Panc1 (cell line): ENCODE results near the gene RS1. TPM values are rescaled to one million over a fixed set of nuclear protein-coding genes. Genes with fewer than 3 reads are reported as not detected.

Experiments used
- ATAC-seq: fragments of 200-7000 bp; cut with Tn5 transposase; 2 replicates; pipeline ENCODE4 v1.9.1; 2020; ENCODE audit warnings: mild to moderate bottlenecking, moderate library complexity
- BruUV-seq: library from RNA; stranded (reverse); fragments of 400-500 nt; replicated peaks from 2 replicates; lab custom pipeline; 2021; lab: Mats Ljungman, UMichigan
- CTCF ChIA-PET: fragments of 300-600 bp; sonication (Branson Sonifier 250); formaldehyde crosslinking; loops from one replicate; lab custom pipeline; 2022; ENCODE audit warnings: antibody characterized with exemption; lab: Charles Lee
- POLR2A ChIA-PET: fragments of 300-600 bp; sonication (Branson Sonifier 250); formaldehyde crosslinking; loops from one replicate; lab custom pipeline; 2022; ENCODE audit warnings: antibody characterized with exemption; lab: Charles Lee
- DNase-seq: peaks from one replicate; pipeline ENCODE4 v3.0.0-alpha.2; 2010; ENCODE audit warnings: low read depth, low spot score
- H3K27ac ChIP-seq: 2 replicates; pipeline ENCODE4 v1.5.1; 2011; ENCODE audit warnings: mild to moderate bottlenecking, low read length, inconsistent platforms
- H3K27me3 ChIP-seq: fragments of 200-500 bp; sonication (Bioruptor generic); 2 replicates; pipeline ENCODE4 v1.6.0; 2014; ENCODE audit warnings: low read length, inconsistent platforms; ENCODE audit not compliant: control insufficient read depth, insufficient read depth
- H3K36me3 ChIP-seq: fragments of 200-500 bp; sonication (Bioruptor generic); 2 replicates; pipeline ENCODE4 v1.5.1; 2014; ENCODE audit warnings: inconsistent platforms, mild to moderate bottlenecking, low read length, moderate library complexity; ENCODE audit not compliant: control insufficient read depth, insufficient read depth
- H3K4me1 ChIP-seq: 2 replicates; pipeline ENCODE4 v1.5.1; 2011; ENCODE audit warnings: inconsistent platforms, mild to moderate bottlenecking, low read length, moderate library complexity; ENCODE audit not compliant: control insufficient read depth, insufficient read depth
- H3K4me3 ChIP-seq, 2 experiments: 2 replicates each; pipeline ENCODE4 v1.5.1; 2011 to 2012; ENCODE audit warnings: low read depth in 2 of 2, low read length in 2 of 2, mild to moderate bottlenecking in 2 of 2, inconsistent platforms in 1 of 2, moderate library complexity in 1 of 2
- H3K9me3 ChIP-seq: fragments of 200-500 bp; sonication (Bioruptor generic); 2 replicates; pipeline ENCODE4 v1.5.1; 2014; ENCODE audit warnings: low read depth, mild to moderate bottlenecking, inconsistent platforms, low read length, moderate library complexity; ENCODE audit not compliant: control insufficient read depth, insufficient read depth
- CTCF ChIP-seq: fragments of 450-650 bp; IDR thresholded peaks from 2 replicates; pipeline ENCODE4 v1.5.1; 2017; ENCODE audit warnings: mild to moderate bottlenecking
- POLR2AphosphoS5 ChIP-seq: IDR thresholded peaks from 2 replicates; pipeline ENCODE4 v1.6.1; 2012; ENCODE audit warnings: mild to moderate bottlenecking, low read depth, low read length, moderate library complexity
- REST ChIP-seq, 2 experiments: IDR thresholded peaks; 2 replicates each; pipeline ENCODE4 v1.6.1; 2011 to 2012; ENCODE audit warnings: low read depth in 2 of 2, control low read depth in 1 of 2, low read length in 1 of 2, mild to moderate bottlenecking in 1 of 2, moderate library complexity in 1 of 2; ENCODE audit not compliant: insufficient read depth in 1 of 2
- SIN3A ChIP-seq: IDR thresholded peaks from 2 replicates; pipeline ENCODE4 v1.6.1; 2012; ENCODE audit warnings: low read depth, mild to moderate bottlenecking, low read length, moderate library complexity, borderline replicate concordance; ENCODE audit not compliant: insufficient read depth
- TCF7L2 ChIP-seq: IDR thresholded peaks from 2 replicates; pipeline ENCODE4 v1.6.1; 2011; ENCODE audit warnings: mild to moderate bottlenecking, low read depth, low read length, inconsistent platforms
- in situ Hi-C: cut with HindIII; loops from 2 replicates; pipeline ENCODE4 v1.10.0; 2016; ENCODE audit warnings: low sequenced_read_pairs, low pct_unique_long_range_greater_than_20kb
- intact Hi-C: fragments of 100-400 bp; cut with micrococcal nuclease; formaldehyde crosslinking; loops from one replicate; pipeline ENCODE4 v1.10.0; 2022; ENCODE audit not compliant: unreplicated experiment
- total RNA-seq: library from RNA; stranded (reverse); gene quantifications from one replicate; pipeline ENCODE4 v1.2.1, GENCODE V29; 2021; ENCODE audit not compliant: unreplicated experiment

Gene RS1
- total RNA-seq, 1 experiment from 2014 or later, result not detected

- TF ChIP-seq SIN3A, result no peak
- TF ChIP-seq TCF7L2, result no peak
- TF ChIP-seq CTCF, result no peak
- no peak for TF ChIP-seq REST (IDR thresholded peaks at IDR 0.05; ENCODE audit: insufficient read depth in 1 of 2, low read depth in 2 of 2, low read length in 1 of 2)
- no peak for TF ChIP-seq POLR2AphosphoS5
- CTCF ChIA-PET, result no interaction called here
- no peak overlapping the region for H3K4me3 ChIP-seq
- intact Hi-C loops, result no loop called here
- DNase-seq (no peak), ATAC-seq (no peak)
- H3K27ac ChIP-seq, result no peak overlapping the region
- no peaks in the 10 kb centered on the region for H3K27me3 ChIP-seq
- no peaks in the 10 kb centered on the region for H3K9me3 ChIP-seq
- POLR2A ChIA-PET, result no interaction called here
- no peaks in the 10 kb centered on the region for H3K4me1 ChIP-seq
- no peaks in the 10 kb centered on the region for H3K36me3 ChIP-seq
- no TSS peak for BruUV-seq
- in situ Hi-C loops, result no loop called here
These were observed 19.5 kb upstream of the RS1 start for GRCh38 chrX:18691431-18691830.

- Histone ChIP-seq H3K4me3 (no peak overlapping the region), H3K36me3 (no peaks in the 10 kb centered on the region), H3K27ac (no peak overlapping the region), H3K9me3 (no peaks in the 10 kb centered on the region), H3K27me3 (no peaks in the 10 kb centered on the region), H3K4me1 (no peaks in the 10 kb centered on the region)
- intact Hi-C loops, result no loop called here
- ChIA-PET POLR2A (no interaction called here), CTCF (interaction anchor here (0.6 kb wide), 1 partner anchor 25 kb away, joined by 7 read pairs; no protein-coding TSS in a partner anchor)
- BruUV-seq, result no TSS peak
- TF ChIP-seq CTCF, result no peak
- ATAC-seq (no peak), DNase-seq (no peak)
- in situ Hi-C loops, result no loop called here
These were observed 16.1 kb upstream of the RS1 start for GRCh38 chrX:18687856-18688495.
